GM13977 (cell line): Measurements from ENCODE around the gene CCDC88C.

Experiments used
- DNase-seq: peaks from one replicate; pipeline ENCODE4 v3.0.0; 2012; ENCODE audit warnings: low spot score
- CTCF ChIP-seq: IDR thresholded peaks from 2 replicates; pipeline ENCODE4 v1.5.1; 2012; ENCODE audit warnings: mild to moderate bottlenecking, control low read depth; ENCODE audit not compliant: insufficient read depth; ENCODE audit errors: extremely low read depth, missing control alignments
- in situ Hi-C: fragments of 300-500 bp; cut with MboI; formaldehyde crosslinking; loops from one replicate; pipeline ENCODE4 v1.12.0; 2022; ENCODE audit warnings: low sequenced_read_pairs, low pct_unique_long_range_greater_than_20kb, mixed read lengths, inconsistent platforms; ENCODE audit not compliant: unreplicated experiment

Gene CCDC88C

DNA sequence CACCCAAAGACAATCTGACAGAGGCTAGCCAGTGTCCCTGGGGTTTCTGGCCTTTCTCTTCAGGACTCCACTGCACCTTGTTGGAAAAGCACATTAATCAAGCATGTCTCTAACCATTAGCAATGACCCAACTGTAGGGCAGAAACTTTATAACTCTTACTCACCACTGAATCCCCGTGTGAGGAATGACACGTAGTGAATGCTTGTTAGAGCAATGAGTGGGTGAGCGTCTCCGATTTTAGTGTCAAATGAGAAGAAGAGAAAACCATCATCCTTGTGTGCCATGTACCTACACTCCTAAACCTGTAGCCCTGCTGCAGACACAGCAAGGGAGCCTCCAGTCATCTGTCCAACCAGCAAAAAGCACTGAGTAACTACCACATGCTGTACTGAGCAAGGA, 116.7 kb downstream of the CCDC88C start:
- in situ Hi-C loops = no loop called here
- TF ChIP-seq CTCF = no peak
- no peak for DNase-seq

GRCh38 chr14:91300283-91300895, 117.2 kb downstream of the CCDC88C start:
- in situ Hi-C loops = no loop called here
- DNase-seq = no peak
- TF ChIP-seq CTCF = no peak

GRCh38 chr14:91299121-91300115, 118.2 kb downstream of the CCDC88C start:
- no peak for TF ChIP-seq CTCF
- no peak for DNase-seq
- in situ Hi-C loops = no loop called here

GRCh38 chr14:91298576-91298975, 119.0 kb downstream of the CCDC88C start:
- in situ Hi-C loops = no loop called here
- DNase-seq = no peak
- TF ChIP-seq CTCF = no peak

GRCh38 chr14:91297081-91297711, 120.4 kb downstream of the CCDC88C start:
- TF ChIP-seq CTCF = no peak
- in situ Hi-C loops = no loop called here
- no peak for DNase-seq
